ENCODE measurements around the gene SORBS2. TPM values are rescaled to one million over a fixed set of nuclear protein-coding genes. Genes with fewer than 3 reads are reported as not detected.

Gene SORBS2
- total and polyA plus RNA-seq, 4 donors: 11.2 to 70.4 (median 26.4) TPM

GRCh38 chr4:185792384-185793115, 19.4 kb downstream of the SORBS2 start:
- no peak overlapping the region for H3K9ac ChIP-seq (ENCODE audit: insufficient read depth in 1 of 2, low read length in 2 of 2)
- H3K4me3 ChIP-seq: no peak overlapping the region
- peak overlapping the region in 1 of 2 donors; percentile 59 for H3K27ac ChIP-seq (ENCODE audit: low read depth in 1 of 2, low read length in 1 of 2)
- no peaks in the 10 kb centered on the region for H3K36me3 ChIP-seq (ENCODE audit: control insufficient read depth in 4 of 4, insufficient read depth in 4 of 4, low read length in 4 of 4)
- 56 to 81% methylated on average over 11 of the region's 11 CpGs for WGBS, 2 donors
- ATAC-seq (ENCODE audit: insufficient read depth, low FRiP score) (no peak), DNase-seq (peak; percentile 63 to 82 (median 79))
- TF ChIP-seq CTCF (IDR thresholded peaks at IDR 0.05; ENCODE audit: control extremely low read depth, extremely low read depth): no peak
- no peaks in the 10 kb centered on the region for H3K27me3 ChIP-seq (ENCODE audit: control insufficient read depth in 3 of 3, insufficient read depth in 3 of 3, low read length in 2 of 3)
- no peaks in the 10 kb centered on the region for H3K9me3 ChIP-seq (ENCODE audit: control insufficient read depth in 4 of 4, insufficient read depth in 3 of 4, low read length in 3 of 4)
- peaks cover 0 to 13% (median 5%) of the 10 kb centered on the region in 5 donors for H3K4me1 ChIP-seq (ENCODE audit: control insufficient read depth in 5 of 5, insufficient read depth in 5 of 5, low read length in 5 of 5)

- ATAC-seq (ENCODE audit: insufficient read depth, low FRiP score): no peak
- Histone ChIP-seq H3K4me1 (ENCODE audit: control insufficient read depth in 5 of 5, insufficient read depth in 5 of 5, low read length in 5 of 5) (peaks cover 0 to 18% (median 5%) of the 10 kb centered on the region in 5 donors), H3K4me3 (no peak overlapping the region), H3K27me3 (ENCODE audit: control insufficient read depth in 3 of 3, insufficient read depth in 3 of 3, low read length in 2 of 3) (no peaks in the 10 kb centered on the region), H3K36me3 (ENCODE audit: control insufficient read depth in 4 of 4, insufficient read depth in 4 of 4, low read length in 4 of 4) (no peaks in the 10 kb centered on the region), H3K9me3 (ENCODE audit: control insufficient read depth in 4 of 4, insufficient read depth in 3 of 4, low read length in 3 of 4) (no peaks in the 10 kb centered on the region), H3K9ac (ENCODE audit: insufficient read depth in 1 of 2, low read length in 2 of 2) (no peak overlapping the region), H3K27ac (ENCODE audit: low read depth in 1 of 2, low read length in 1 of 2) (peak overlapping the region in 1 of 2 donors; percentile 89)
- no peak for DNase-seq
- 94 to 96% methylated on average over 16 of the region's 16 CpGs for WGBS, 2 donors
- no peak for TF ChIP-seq CTCF (IDR thresholded peaks at IDR 0.05; ENCODE audit: control extremely low read depth, extremely low read depth)
Measured at GRCh38 chr4:185787926-185788679, 23.9 kb downstream of the SORBS2 start.

GRCh38 chr4:185786422-185786821, 25.6 kb downstream of the SORBS2 start:
- no peak overlapping the region for H3K4me3 ChIP-seq
- DNase-seq (no peak), ATAC-seq (ENCODE audit: insufficient read depth, low FRiP score) (no peak)
- 68 to 72% methylated on average over 6 of the region's 6 CpGs for WGBS, 2 donors
- peak overlapping the region in 1 of 2 donors; percentile 89 for H3K27ac ChIP-seq (ENCODE audit: low read depth in 1 of 2, low read length in 1 of 2)
- no peak for TF ChIP-seq CTCF (IDR thresholded peaks at IDR 0.05; ENCODE audit: control extremely low read depth, extremely low read depth)
- H3K36me3 ChIP-seq (ENCODE audit: control insufficient read depth in 4 of 4, insufficient read depth in 4 of 4, low read length in 4 of 4): no peaks in the 10 kb centered on the region
- no peaks in the 10 kb centered on the region for H3K9me3 ChIP-seq (ENCODE audit: control insufficient read depth in 4 of 4, insufficient read depth in 3 of 4, low read length in 3 of 4)
- no peak overlapping the region for H3K9ac ChIP-seq (ENCODE audit: insufficient read depth in 1 of 2, low read length in 2 of 2)
- peaks cover 0 to 18% (median 0%) of the 10 kb centered on the region in 5 donors for H3K4me1 ChIP-seq (ENCODE audit: control insufficient read depth in 5 of 5, insufficient read depth in 5 of 5, low read length in 5 of 5)
- no peaks in the 10 kb centered on the region for H3K27me3 ChIP-seq (ENCODE audit: control insufficient read depth in 3 of 3, insufficient read depth in 3 of 3, low read length in 2 of 3)
